GM18499 (cell line): Measurements from ENCODE around the gene CREB5.
"Not testable (repeated sequence)": the region's sequence is repeated elsewhere in the genome, so short reads cannot be mapped to it uniquely, and the experiment has no call there.

Source experiments
- ATAC-seq: cut with Tn5 transposase; IDR thresholded peaks from one replicate; pipeline ENCODE4 v1.9.1; 2021; ENCODE audit warnings: moderate number of reproducible peaks; ENCODE audit not compliant: insufficient read depth, unreplicated experiment

Gene CREB5, protein sequence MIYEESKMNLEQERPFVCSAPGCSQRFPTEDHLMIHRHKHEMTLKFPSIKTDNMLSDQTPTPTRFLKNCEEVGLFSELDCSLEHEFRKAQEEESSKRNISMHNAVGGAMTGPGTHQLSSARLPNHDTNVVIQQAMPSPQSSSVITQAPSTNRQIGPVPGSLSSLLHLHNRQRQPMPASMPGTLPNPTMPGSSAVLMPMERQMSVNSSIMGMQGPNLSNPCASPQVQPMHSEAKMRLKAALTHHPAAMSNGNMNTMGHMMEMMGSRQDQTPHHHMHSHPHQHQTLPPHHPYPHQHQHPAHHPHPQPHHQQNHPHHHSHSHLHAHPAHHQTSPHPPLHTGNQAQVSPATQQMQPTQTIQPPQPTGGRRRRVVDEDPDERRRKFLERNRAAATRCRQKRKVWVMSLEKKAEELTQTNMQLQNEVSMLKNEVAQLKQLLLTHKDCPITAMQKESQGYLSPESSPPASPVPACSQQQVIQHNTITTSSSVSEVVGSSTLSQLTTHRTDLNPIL

GRCh38 chr7:28411876-28412662 lies at the start of gene CREB5:
Gene CREB5, plus strand, starts transcription at chr7:28412518. Its CDS starts 397 bp downstream, at chr7:28412915.
- ATAC-seq: no peak

DNA sequence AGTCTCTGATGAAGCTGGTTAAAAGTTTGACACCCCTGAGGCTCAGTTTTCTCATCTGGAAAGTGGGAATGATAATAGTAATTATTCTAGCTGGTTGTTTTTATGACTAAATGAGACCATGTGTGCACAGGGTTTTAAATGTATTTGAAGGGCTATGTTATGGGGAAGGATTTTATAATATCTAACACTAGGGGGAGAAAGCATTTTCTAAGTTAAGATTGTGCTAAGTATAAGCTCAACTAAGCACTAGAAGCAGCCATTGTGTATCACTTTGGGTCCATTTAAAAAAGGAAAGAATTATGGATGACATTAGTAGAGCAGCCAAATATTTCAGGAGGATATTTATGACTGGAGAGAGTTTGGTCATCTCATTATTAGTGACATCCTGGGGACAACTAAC lies 49.5 kb upstream of the CREB5 start:
- ATAC-seq: no peak

- no peak for ATAC-seq
These were observed 48.2 kb upstream of the CREB5 start for GRCh38 chr7:28364082-28364481.

- ATAC-seq: no peak
These were observed 42.8 kb upstream of the CREB5 start for GRCh38 chr7:28369523-28369922.

DNA sequence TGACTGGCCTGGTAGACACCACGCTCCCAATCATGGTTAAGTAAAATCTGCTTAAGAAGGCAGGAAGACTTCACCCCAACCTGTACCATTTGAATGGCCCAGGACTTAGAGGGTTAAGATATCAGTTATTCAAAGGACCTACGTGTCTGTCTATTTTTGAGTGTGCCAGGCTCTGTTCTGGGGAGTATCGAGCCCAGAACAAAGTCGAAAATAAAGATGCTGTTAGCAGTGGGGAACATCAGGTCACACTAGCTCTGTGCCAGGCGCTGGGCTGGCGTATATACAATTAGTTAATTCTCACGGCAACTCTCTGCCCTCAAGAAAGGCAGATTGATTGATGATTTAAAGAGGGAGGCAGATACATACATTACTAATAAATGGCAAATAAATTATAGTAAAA lies 40.5 kb upstream of the CREB5 start:
- ATAC-seq: no peak

- no peak for ATAC-seq
These were observed 38.3 kb upstream of the CREB5 start for GRCh38 chr7:28373990-28374389.

DNA sequence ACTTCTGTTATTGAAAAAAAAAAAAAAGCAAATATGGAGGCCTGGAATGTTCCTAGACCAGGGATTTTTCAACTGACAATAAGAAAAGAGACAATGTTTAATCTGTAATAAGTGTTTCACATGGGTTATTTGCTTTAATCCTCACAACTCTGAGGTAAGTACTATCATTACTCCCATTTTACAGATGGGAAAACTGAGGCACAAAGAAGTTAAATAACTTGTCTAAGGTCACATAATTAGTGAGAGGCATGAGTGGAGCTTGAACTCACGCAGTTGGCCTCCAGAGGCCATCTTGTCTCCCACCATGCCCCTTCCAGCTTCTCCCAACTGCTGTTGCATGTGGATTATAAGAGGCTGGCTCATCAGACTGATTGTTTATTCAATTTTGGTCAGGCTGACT lies 36.6 kb upstream of the CREB5 start:
- no peak for ATAC-seq

GRCh38 chr7:28376634-28377033 lies 35.7 kb upstream of the CREB5 start:
- ATAC-seq: no peak

DNA sequence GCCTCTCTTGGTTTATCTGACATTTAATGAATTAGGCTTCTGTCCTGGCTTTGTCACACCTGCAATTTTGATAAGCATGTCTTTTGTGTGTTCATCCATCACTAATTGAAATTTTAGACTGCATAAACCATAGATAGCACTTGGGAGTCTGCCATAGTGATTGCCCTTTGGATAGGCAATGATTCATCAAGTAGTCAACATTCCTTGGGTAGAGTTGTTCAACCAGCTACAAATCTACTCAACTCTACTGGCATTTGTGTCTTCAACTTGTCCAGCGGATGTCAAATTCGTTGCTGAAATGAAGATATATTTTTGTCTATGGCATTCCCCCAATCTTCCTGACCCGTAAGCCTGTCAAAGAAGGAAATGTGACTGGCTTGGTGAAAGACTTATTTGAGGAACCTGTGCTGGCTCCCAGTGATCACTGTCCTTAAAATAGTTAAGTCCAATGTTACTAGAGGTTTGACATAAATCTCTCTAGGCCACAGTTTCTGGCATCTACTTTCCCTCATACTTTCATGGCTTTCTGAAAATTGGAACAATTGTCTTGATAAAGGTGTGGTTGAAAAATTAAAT lies 33.7 kb upstream of the CREB5 start:
- ATAC-seq: no peak

DNA sequence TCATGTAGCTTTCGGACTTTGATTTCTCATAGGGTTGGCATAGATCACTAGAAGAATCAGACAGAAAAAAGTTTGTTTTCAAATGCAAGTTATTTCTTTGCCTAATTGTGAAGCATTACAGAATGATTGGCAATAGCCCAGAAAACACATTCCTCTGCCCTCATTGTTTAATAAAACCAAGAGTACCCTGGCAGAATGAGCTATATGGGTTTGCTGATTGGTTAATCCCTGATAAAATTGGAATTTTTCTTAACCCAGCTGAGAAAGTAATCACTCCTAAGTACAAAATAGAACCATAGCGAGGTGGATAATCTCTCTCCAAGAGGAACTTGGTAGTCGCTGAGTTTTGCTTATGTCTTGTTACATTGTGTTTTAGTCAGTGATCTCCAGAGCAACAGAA lies 30.9 kb upstream of the CREB5 start:
- ATAC-seq: no peak

- ATAC-seq: no peak
These were observed 30.2 kb upstream of the CREB5 start for GRCh38 chr7:28382144-28382543.

- ATAC-seq: no peak
These were observed 28.3 kb upstream of the CREB5 start for GRCh38 chr7:28383975-28384374.

DNA sequence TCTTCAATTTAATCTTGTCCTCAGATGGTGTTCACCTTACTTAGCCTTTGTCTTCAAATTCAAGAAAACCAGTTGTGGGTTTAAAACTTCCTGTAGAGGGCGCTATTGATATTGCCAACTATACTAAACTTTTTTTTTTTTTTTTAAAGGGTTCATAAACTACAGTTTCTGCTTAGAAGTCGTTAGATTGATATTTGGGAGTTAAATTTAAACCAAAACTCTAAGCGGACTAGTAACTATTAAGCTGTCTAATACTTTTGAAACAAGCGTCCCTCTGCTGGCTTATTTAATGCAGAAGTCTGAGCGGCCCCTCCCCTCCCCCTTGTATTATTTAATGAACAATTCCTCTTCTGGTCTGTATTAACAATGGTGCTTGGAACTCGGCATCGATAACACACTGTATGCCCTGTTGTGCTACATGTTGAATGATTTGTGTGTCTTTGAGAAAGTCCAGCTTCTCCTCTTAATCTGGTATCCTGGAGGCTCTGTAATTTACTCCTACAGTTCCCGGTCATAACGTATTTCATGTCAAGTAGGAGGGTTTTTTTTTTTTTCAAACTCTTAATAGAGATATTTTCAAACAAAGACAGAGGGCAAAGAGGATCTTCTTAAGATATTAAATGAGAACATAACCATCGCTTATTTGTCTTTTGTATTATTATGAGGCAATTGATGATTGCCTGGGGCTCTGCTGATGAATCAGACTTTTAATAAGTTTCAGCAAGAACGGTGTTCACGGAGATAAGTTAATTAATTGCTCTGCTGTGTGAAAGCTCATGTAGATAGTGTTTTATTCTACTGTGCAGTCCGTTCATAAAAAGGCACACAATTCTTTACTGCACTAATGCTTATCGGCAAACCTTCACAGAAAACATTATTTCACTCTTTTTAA lies 22.6 kb upstream of the CREB5 start:
- no peak for ATAC-seq

DNA sequence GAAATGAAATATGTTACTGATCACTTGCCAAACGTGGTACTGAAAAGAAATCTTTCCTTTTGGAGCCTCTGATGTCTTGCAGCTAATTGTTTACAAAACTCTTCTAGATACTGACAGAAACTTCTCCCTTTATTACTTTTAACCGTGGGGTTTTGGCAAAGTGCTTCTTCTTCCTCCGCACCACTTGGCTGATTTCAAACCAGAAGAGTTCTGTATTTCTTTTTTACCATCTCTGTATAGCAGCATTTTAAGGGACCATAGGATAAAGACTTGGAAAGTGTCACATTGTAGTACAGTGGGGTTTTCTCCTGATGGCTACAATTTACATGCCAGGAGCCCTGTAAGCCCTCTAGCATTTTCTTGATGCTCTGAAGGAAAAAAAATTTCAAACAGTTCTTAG lies 21.9 kb upstream of the CREB5 start:
- ATAC-seq: no peak

DNA sequence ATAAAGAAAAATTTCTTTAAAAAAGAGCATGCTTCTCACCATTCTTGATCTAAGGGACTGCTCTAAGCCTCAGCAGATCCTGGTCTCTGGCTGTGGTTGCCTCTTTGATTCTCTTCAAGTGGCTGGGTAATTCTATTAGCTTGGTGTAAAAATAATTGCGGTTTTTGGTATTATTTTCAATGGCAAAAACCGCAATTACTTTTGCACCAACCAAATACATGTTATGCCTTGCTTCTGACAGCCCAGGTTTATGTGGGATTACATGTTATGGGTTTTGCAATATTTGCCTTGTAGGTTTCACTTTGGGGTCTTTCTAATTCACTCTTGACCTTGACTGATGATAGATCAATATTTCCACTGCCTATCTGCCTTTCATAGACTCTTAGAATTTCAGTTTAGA lies 20.0 kb upstream of the CREB5 start:
- no peak for ATAC-seq

GRCh38 chr7:28395404-28395803 lies 16.9 kb upstream of the CREB5 start:
- no peak for ATAC-seq

- no peak for ATAC-seq
These were observed 16.5 kb upstream of the CREB5 start for GRCh38 chr7:28395831-28396230.

DNA sequence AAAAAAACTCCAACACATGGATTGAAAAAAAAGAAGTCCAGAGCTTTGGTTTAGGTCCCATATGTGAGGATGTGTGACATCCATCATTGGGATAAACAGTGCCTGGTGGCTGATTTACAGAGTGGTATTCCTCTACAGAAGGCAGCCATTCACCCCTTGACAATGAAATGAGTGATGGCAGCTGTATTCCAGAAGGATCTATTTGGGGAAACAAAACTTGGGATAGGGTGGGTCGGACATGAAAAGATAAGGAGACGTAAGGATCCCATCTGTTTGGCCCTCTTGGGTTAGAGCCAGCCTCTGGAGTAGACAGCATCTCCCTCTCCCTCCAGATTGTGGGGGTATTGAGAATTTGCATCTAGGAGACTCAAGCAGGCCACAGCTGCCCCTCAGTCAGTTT lies 15.2 kb upstream of the CREB5 start:
- no peak for ATAC-seq

DNA sequence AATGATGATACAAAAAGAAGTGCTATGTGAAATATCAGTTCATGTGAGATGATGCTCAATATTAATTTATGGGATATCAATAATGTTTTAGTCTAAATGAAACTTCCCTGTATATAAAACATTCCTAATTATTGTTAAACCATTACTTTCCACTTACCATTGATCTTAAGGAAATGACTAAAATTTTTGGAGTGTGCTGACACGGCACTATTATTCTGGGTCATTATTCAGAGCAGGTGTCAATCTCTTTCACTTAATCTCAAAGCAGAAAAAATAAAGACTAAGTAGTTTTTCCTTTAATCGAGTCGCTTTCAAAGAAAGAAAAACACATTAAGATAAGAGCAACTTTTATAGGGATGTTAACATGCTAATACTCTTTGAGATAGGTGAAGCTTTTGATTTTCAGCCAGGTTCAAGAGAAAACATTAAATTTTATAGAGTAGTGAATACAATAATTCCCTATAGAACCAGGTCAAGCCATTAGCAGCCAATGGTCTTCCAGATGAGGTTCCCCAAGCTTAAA lies 11.4 kb upstream of the CREB5 start:
- no peak for ATAC-seq

GRCh38 chr7:28401567-28401966 lies 10.8 kb upstream of the CREB5 start:
- not testable (repeated sequence) for ATAC-seq
